ENCODE data around the gene ASCC3. TPM values are rescaled to one million over a fixed set of nuclear protein-coding genes. Genes with fewer than 3 reads are reported as not detected.

ASCC3 gene
- total and polyA plus RNA-seq, 2 of the 4 experiments (the other 2 are of a cell fraction), result 25.8 to 104 TPM

- no peak for TF ChIP-seq MAZ (IDR thresholded peaks at IDR 0.05; ENCODE audit: borderline replicate concordance, low read depth, low read length)
These were observed 161.0 kb downstream of the ASCC3 start (continued) for GRCh38 chr6:100719883-100720682.

DNA sequence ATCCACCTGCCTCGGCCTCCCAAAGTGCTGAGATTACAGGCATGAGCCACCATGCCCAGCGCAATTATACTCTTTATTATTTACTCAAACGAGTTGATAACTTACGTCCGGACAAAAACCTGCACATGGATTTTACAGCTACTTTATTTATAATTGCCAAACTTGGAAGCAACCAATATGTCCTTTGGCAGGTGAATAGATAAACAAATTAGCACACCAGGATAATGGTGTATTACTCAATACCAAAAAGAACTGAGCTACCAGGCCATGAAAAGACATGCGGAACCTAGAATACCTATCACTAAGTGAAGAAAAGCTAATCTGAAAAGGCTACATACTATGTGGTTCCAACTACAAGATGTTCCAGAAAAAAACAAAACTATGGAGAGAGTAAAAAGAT is 168.1 kb downstream of the ASCC3 start:
- WGBS, 2 experiments (ENCODE audit: extremely low coverage in 2 of 2, insufficient read length in 1 of 2), result 100% methylated on average over 2 of the region's 6 CpGs; no CpG with 5 or more reads in 1 of the 2 experiments
- no peak for TF ChIP-seq SMC3 (IDR thresholded peaks at IDR 0.05; ENCODE audit: low read depth, low read length)
- no peak for TF ChIP-seq MAZ (IDR thresholded peaks at IDR 0.05; ENCODE audit: borderline replicate concordance, low read depth, low read length)
- no peak for TF ChIP-seq RAD21 (IDR thresholded peaks at IDR 0.05; ENCODE audit: low read length)
- no peak for TF ChIP-seq RCOR1 (IDR thresholded peaks at IDR 0.05; ENCODE audit: insufficient replicate concordance, low read length)
- no peak for TF ChIP-seq CHD1 (IDR thresholded peaks at IDR 0.05; ENCODE audit: low read depth, low read length)
- TF ChIP-seq POLR2A (IDR thresholded peaks at IDR 0.05; ENCODE audit: low read depth, low read length), result no peak
- H2BK120ac ChIP-seq (ENCODE audit: low read depth, low read length), result no peak overlapping the region
- no peak overlapping the region for H3K56ac ChIP-seq (ENCODE audit: extremely low read depth, insufficient read depth, low read length)
- POLR2A ChIA-PET (ENCODE audit: unreplicated experiment), result no interaction called here
- H3K4ac ChIP-seq (ENCODE audit: low read depth, low read length), result no peak overlapping the region
- H3K79me1 ChIP-seq (ENCODE audit: low read depth in 1 of 2, low read length in 2 of 2), result peaks cover 6 to 9% of the 10 kb centered on the region in 2 experiments; a peak in 3 of 4 replicates
- H3K4me2 ChIP-seq (ENCODE audit: low read depth, low read length), result no peak overlapping the region
- no peak overlapping the region for H2AK9ac ChIP-seq (replicated peaks; ENCODE audit: low read depth, low read length, poor library complexity)
- in situ Hi-C loops (cut with MboI; ENCODE audit: low sequenced_read_pairs) (no loop called here), dilution Hi-C loops (cut with HindIII; ENCODE audit: low sequenced_read_pairs, unreplicated experiment) (no loop called here), intact Hi-C loops (cut with micrococcal nuclease) (no loop called here)
- H3K9me3 ChIP-seq (ENCODE audit: control insufficient read depth, insufficient read depth, low read length), result no peaks in the 10 kb centered on the region
- no peak overlapping the region for H2AFZ ChIP-seq (replicated peaks; ENCODE audit: low read length, poor library complexity)
- no peak overlapping the region for H4K91ac ChIP-seq (ENCODE audit: insufficient read depth, low read depth, low read length)
- H3K18ac ChIP-seq (ENCODE audit: low read depth, low read length), result no peak overlapping the region
- H2BK20ac ChIP-seq (ENCODE audit: low read depth, low read length), result no peak overlapping the region
- H3K23ac ChIP-seq (ENCODE audit: low read depth, low read length), result no peak overlapping the region
- no peaks in the 10 kb centered on the region for H3K27me3 ChIP-seq (ENCODE audit: control insufficient read depth, insufficient read depth, low read length)
- no peaks in the 10 kb centered on the region for H4K20me1 ChIP-seq (ENCODE audit: insufficient read depth, low read length)
- H3K4me1 ChIP-seq (ENCODE audit: control insufficient read depth, insufficient read depth, low read length), result no peaks in the 10 kb centered on the region
- H4K5ac ChIP-seq (ENCODE audit: low read depth, low read length), result no peak overlapping the region
- H3K27ac ChIP-seq (ENCODE audit: insufficient read depth, low read length), result no peak overlapping the region
- H3K14ac ChIP-seq (replicated peaks; ENCODE audit: low read depth, low read length), result no peak overlapping the region
- no peak overlapping the region for H3K9ac ChIP-seq (ENCODE audit: low read depth, low read length)
- H3K9me1 ChIP-seq (ENCODE audit: insufficient read depth, low read length), result no peaks in the 10 kb centered on the region; the same call in 1 of the 2 replicates
- no peak overlapping the region for H4K8ac ChIP-seq (ENCODE audit: low read depth in 2 of 2, low read length in 2 of 2)
- no peak overlapping the region for H2BK15ac ChIP-seq (ENCODE audit: low read depth, low read length)
- no peak for DNase-seq
- no peak overlapping the region for H2BK5ac ChIP-seq (ENCODE audit: low read depth, low read length, poor library complexity, severe bottlenecking)
- H2AK5ac ChIP-seq (ENCODE audit: low read depth, low read length), result no peak overlapping the region
- ATAC-seq (ENCODE audit: low read depth), result no peak
- H3K4me3 ChIP-seq (ENCODE audit: insufficient read depth, low read depth, low read length), result no peak overlapping the region
- H3K36me3 ChIP-seq (ENCODE audit: control insufficient read depth, insufficient read depth, low read length), result no peaks in the 10 kb centered on the region
- CTCF ChIA-PET, result no interaction called here
- BruUV-seq (replicated peaks), result no TSS peak
